Measurements from ENCODE around the gene HTT-AS.

The HTT-AS gene

DNA sequence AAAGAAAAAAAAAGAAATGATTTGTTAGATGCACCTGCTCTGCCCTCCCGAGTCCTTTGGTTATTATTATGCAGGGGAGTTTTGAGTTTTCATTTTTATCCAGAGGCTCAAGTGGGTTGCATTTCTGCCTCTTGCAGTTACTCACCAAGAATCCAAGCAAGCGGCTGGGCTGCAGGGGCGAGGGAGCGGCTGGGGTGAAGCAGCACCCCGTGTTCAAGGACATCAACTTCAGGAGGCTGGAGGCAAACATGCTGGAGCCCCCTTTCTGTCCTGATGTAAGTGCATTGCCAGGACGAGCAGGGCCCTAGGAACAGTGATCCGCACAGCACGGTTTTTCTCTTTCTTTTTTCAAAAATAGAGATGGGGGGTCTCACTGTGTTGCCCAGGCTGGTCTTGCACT is 39.1 kb downstream of the HTT-AS start:
- TF ChIP-seq POLR2AphosphoS5 (IDR thresholded peaks at IDR 0.05; ENCODE audit: low read depth, low read length): no peak
- TF ChIP-seq, protein P1, sequence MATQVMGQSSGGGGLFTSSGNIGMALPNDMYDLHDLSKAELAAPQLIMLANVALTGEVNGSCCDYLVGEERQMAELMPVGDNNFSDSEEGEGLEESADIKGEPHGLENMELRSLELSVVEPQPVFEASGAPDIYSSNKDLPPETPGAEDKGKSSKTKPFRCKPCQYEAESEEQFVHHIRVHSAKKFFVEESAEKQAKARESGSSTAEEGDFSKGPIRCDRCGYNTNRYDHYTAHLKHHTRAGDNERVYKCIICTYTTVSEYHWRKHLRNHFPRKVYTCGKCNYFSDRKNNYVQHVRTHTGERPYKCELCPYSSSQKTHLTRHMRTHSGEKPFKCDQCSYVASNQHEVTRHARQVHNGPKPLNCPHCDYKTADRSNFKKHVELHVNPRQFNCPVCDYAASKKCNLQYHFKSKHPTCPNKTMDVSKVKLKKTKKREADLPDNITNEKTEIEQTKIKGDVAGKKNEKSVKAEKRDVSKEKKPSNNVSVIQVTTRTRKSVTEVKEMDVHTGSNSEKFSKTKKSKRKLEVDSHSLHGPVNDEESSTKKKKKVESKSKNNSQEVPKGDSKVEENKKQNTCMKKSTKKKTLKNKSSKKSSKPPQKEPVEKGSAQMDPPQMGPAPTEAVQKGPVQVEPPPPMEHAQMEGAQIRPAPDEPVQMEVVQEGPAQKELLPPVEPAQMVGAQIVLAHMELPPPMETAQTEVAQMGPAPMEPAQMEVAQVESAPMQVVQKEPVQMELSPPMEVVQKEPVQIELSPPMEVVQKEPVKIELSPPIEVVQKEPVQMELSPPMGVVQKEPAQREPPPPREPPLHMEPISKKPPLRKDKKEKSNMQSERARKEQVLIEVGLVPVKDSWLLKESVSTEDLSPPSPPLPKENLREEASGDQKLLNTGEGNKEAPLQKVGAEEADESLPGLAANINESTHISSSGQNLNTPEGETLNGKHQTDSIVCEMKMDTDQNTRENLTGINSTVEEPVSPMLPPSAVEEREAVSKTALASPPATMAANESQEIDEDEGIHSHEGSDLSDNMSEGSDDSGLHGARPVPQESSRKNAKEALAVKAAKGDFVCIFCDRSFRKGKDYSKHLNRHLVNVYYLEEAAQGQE (IDR thresholded peaks at IDR 0.05; ENCODE audit: insufficient read depth in 1 of 2, low read depth in 2 of 2, low read length in 2 of 2): no peak
- TF ChIP-seq TAF1 (IDR thresholded peaks at IDR 0.05; ENCODE audit: borderline replicate concordance, insufficient read depth, low read length): no peak
- TF ChIP-seq SIN3A (IDR thresholded peaks at IDR 0.05; ENCODE audit: borderline replicate concordance, insufficient read depth, low read length): no peak
- TF ChIP-seq FOXP2 (optimal IDR thresholded peaks at IDR 0.05; ENCODE audit: borderline replicate concordance, extremely low read depth, extremely low read length, insufficient read depth): no peak

- TF ChIP-seq FOXP2 (optimal IDR thresholded peaks at IDR 0.05; ENCODE audit: borderline replicate concordance, extremely low read depth, extremely low read length, insufficient read depth) (no peak), TAF1 (IDR thresholded peaks at IDR 0.05; ENCODE audit: borderline replicate concordance, insufficient read depth, low read length) (no peak), SIN3A (IDR thresholded peaks at IDR 0.05; ENCODE audit: borderline replicate concordance, insufficient read depth, low read length) (no peak), POLR2AphosphoS5 (IDR thresholded peaks at IDR 0.05; ENCODE audit: low read depth, low read length) (no peak)
- TF ChIP-seq, protein P1 (IDR thresholded peaks at IDR 0.05; ENCODE audit: insufficient read depth in 1 of 2, low read depth in 2 of 2, low read length in 2 of 2): no peak
These were observed 40.1 kb downstream of the HTT-AS start for GRCh38 chr4:3034231-3034630.

- TF ChIP-seq, protein P1 (IDR thresholded peaks at IDR 0.05; ENCODE audit: insufficient read depth in 1 of 2, low read depth in 2 of 2, low read length in 2 of 2): no peak
- TF ChIP-seq TAF1 (IDR thresholded peaks at IDR 0.05; ENCODE audit: borderline replicate concordance, insufficient read depth, low read length): no peak
- TF ChIP-seq POLR2AphosphoS5 (IDR thresholded peaks at IDR 0.05; ENCODE audit: low read depth, low read length): no peak
These were observed 42.8 kb downstream of the HTT-AS start for GRCh38 chr4:3031357-3032082.

GRCh38 chr4:3030566-3031356 is 43.6 kb downstream of the HTT-AS start:
- TF ChIP-seq, protein P1 (IDR thresholded peaks at IDR 0.05; ENCODE audit: insufficient read depth in 1 of 2, low read depth in 2 of 2, low read length in 2 of 2): no peak
- TF ChIP-seq SIN3A (IDR thresholded peaks at IDR 0.05; ENCODE audit: borderline replicate concordance, insufficient read depth, low read length) (no peak), TAF1 (IDR thresholded peaks at IDR 0.05; ENCODE audit: borderline replicate concordance, insufficient read depth, low read length) (no peak), FOXP2 (optimal IDR thresholded peaks at IDR 0.05; ENCODE audit: borderline replicate concordance, extremely low read depth, extremely low read length, insufficient read depth) (no peak), POLR2AphosphoS5 (IDR thresholded peaks at IDR 0.05; ENCODE audit: low read depth, low read length) (no peak)

All from PFSK-1 (cell line).